CD4-positive, alpha-beta T cell treated with Interleukin-15 for 4 hours (primary cell): ENCODE results near the gene RPRD1B.

ENCODE experiments used
- DNase-seq: peaks from one replicate; pipeline ENCODE4 v3.0.0-alpha.2; 2020; ENCODE audit warnings: low spot score

The RPRD1B gene

GRCh38 chr20:38120625-38120988, 87.1 kb downstream of the RPRD1B start:
- DNase-seq, result no peak

- DNase-seq, result no peak
These were observed 88.2 kb downstream of the RPRD1B start for GRCh38 chr20:38121741-38122140.

GRCh38 chr20:38123021-38123587, 89.6 kb downstream of the RPRD1B start:
- DNase-seq, result no peak

- no peak for DNase-seq
These were observed 91.9 kb downstream of the RPRD1B start for GRCh38 chr20:38125157-38126056.

GRCh38 chr20:38126146-38126921, 92.8 kb downstream of the RPRD1B start:
- DNase-seq, result no peak

GRCh38 chr20:38126932-38127621, 93.5 kb downstream of the RPRD1B start:
- no peak for DNase-seq

GRCh38 chr20:38127920-38128528, 94.5 kb downstream of the RPRD1B start:
- no peak for DNase-seq

- no peak for DNase-seq
These were observed 95.1 kb downstream of the RPRD1B start for GRCh38 chr20:38128691-38129090.

- no peak for DNase-seq
These were observed 95.8 kb downstream of the RPRD1B start for GRCh38 chr20:38129248-38129865.

GRCh38 chr20:38129893-38130609, 96.5 kb downstream of the RPRD1B start:
- DNase-seq, result no peak

GRCh38 chr20:38130687-38131587, 97.4 kb downstream of the RPRD1B start:
- DNase-seq, result no peak

- no peak for DNase-seq
These were observed 98.1 kb downstream of the RPRD1B start for GRCh38 chr20:38131588-38132121.

GRCh38 chr20:38132156-38132909, 98.8 kb downstream of the RPRD1B start:
- no peak for DNase-seq

GRCh38 chr20:38132910-38133501, 99.5 kb downstream of the RPRD1B start:
- no peak for DNase-seq

- no peak for DNase-seq
These were observed 100.3 kb downstream of the RPRD1B start for GRCh38 chr20:38133680-38134426.

GRCh38 chr20:38134427-38135270, 101.1 kb downstream of the RPRD1B start:
- no peak for DNase-seq

GRCh38 chr20:38135271-38135650, 101.7 kb downstream of the RPRD1B start:
- no peak for DNase-seq
